HG02938 (cell line): ENCODE results near the gene SGPP2.
"Not testable (repeated sequence)": the region's sequence is repeated elsewhere in the genome, so short reads cannot be mapped to it uniquely, and the experiment has no call there.

Experiments
- ATAC-seq: cut with Tn5 transposase; IDR thresholded peaks from one replicate; pipeline ENCODE4 v1.9.1; 2021; ENCODE audit warnings: mild to moderate bottlenecking, moderate library complexity; ENCODE audit not compliant: unreplicated experiment

The SGPP2 gene, protein sequence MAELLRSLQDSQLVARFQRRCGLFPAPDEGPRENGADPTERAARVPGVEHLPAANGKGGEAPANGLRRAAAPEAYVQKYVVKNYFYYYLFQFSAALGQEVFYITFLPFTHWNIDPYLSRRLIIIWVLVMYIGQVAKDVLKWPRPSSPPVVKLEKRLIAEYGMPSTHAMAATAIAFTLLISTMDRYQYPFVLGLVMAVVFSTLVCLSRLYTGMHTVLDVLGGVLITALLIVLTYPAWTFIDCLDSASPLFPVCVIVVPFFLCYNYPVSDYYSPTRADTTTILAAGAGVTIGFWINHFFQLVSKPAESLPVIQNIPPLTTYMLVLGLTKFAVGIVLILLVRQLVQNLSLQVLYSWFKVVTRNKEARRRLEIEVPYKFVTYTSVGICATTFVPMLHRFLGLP

GRCh38 chr2:222424276-222424728 lies at the start of gene SGPP2:
SGPP2 (plus strand) TSS chr2:222424543; CDS start chr2:222424603, 60 bp downstream.
- ATAC-seq: peak; percentile 21

GRCh38 chr2:222375798-222376197 lies 48.5 kb upstream of the SGPP2 start:
- ATAC-seq: no peak

DNA sequence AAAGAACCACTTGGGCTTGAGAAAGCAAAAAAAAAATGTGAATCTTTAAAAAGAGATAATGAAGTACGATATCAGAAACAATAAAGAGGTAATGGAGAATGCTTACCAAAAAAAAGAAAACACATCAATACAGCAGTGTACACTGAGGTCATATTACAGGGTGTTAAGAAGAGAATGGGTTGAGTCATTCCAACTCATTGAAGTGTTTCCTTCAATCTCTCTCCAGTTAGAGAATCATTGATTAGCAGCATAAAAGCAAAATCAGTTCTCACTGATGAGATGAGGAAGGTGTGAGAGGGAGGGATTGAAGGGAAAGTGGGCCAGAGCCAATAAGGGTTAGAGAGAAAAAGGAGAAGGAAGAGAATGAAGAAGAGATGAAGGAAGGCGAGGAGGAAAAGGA lies 43.9 kb upstream of the SGPP2 start:
- no peak for ATAC-seq

GRCh38 chr2:222381566-222381965 lies 42.8 kb upstream of the SGPP2 start:
- no peak for ATAC-seq

DNA sequence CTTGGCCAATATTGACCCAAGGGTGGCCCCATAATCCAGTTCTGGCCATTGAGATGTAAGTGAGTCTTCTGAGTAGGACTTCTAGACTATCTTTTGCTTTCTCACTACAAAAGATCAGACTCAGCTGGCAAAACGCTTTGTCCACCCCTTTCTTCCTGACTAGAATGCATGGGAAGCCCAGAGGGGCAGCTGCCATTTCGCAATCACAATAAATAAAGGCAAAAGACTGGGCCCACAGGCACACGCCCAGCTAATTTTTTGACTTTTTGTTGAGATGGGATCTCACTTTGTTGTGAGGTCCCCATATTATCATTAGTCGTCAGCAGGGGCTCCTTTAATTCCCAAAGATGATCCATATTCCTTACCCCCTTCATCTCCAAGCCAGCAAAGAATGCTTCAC lies 41.1 kb upstream of the SGPP2 start:
- no peak for ATAC-seq

DNA sequence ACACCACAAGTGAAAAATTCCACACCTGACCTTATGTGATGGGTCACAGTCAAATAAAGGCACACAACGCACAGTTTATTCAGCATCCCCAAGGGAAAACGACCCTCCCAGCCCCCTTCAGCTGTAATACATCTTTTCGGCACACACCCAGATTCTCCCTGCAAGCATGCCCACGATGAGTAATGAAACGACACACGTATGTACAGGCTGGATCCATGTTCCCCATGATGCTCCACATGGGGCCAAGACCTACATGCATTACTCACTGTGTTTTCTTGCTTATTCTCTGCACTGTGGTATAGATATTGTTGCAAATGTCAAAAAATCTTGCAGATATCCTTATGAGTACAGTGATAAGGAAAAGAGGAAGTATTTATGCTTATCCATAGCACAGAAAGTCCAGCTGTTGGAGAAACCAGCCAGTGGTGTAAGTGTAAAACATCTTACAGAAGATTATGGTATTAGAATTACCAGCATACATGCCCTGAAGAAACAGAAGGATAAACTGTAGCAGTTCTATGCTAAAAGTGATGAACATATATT lies 32.5 kb upstream of the SGPP2 start:
- ATAC-seq: no peak

GRCh38 chr2:222393733-222394267 lies 30.5 kb upstream of the SGPP2 start:
- ATAC-seq: no peak

DNA sequence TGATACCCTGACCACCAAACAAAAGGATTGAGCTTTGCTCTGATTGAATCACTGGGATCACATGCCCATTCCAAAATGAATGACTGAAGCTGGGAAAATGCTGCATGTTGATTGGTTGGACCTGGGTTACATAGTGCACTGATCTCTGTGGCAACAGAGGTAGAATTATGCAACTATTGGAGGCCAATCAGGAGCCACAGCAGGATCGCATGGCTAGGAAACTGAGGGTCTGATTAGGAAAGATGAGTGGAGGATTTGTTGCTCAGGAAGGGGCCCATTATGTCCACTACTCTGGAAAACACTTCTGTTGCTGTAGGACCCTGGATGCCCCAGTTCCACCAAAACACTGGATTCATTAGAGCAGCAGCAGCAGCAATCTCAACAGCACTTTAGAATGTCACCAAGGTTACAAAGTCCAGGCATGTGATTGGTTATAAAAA lies 25.9 kb upstream of the SGPP2 start:
- ATAC-seq: no peak

DNA sequence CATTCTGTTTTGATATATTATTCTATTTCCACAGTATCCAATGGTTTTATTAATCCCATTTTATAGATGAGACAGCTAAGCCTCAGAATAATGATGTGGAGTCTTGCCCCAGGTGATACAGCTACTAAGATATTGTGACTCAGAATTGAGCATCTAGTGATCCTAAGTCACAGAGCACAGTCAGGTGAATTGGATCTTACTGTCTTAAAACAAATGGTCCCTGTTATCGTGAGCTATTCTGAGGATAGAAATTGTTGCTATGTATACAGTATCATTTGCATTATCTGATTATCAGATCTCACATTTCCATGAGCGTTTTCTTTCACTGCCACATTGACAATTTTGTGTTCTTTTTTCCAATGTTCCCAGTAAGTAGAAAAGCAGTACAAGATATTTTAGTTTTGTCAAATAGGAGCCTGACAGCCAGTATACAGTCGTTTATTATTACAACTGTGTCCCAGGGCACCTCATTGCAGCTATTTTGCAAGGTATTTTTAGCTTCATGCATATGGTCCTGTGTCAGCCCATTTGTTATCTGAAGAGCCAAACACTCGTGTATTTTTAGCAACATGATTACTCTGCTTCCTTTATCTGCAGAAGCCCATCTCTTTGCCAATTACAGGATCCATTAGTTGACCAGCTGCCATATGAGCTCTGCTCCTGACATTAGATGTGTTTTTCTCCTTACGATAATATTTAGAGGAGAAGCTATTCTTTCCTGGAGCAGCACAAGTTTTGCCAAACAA lies 25.1 kb upstream of the SGPP2 start:
- no peak for ATAC-seq

DNA sequence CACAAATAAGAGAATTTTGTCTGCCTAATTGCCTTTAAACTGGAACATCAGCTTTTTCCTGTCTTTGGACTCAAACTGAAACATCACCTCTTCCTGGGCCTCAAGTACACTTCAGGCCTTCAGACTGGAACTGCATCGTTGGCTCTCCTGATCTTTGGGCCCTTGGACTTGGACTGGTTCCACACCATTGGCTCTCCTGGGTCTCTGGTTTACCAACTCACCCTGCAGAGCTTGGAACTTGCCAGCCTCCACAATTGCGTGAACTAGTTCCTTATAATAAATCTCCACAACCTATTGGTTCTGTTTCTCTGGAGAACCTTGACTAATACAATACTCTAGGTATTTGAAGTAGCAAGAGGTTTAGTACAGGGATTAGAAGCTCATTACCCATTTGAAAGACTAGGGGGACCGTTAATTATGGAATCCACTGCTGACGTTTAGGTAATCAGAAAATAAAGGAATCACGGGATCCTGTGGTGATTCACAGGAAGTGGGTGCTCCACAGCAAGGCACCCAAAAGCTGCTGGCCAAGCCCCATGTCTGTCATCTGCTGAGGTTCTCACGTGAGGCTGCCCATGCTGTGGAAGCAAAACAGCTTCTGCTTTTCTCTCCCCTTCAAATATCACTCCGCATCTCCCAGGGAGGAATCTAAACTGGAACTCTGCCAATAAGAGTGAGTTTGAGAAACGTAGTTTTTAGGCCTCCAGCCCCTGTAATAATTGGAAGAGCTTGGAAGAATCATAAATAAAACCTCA lies 20.0 kb upstream of the SGPP2 start:
- ATAC-seq: no peak

- no peak for ATAC-seq
Measured at GRCh38 chr2:222408684-222409083, 15.7 kb upstream of the SGPP2 start.

DNA sequence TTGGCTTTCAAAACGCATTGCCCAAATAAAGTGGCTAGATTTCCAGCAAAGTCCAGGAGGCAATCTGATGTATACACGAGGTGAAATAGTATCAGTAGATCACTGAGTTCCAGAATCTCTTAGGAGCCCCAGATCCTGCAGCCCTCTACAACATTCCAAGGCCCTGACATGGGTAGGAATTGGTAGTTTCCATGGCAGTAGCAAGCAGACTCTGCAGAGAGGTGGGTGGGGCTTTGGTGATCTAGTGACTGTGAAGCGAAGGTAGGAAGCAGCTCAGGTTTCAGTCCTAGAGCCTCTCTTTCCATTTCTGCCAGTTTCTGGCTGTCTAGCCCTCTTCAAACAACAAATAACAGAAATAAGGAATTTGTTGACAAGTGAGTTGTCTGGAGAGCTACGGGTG lies 13.8 kb upstream of the SGPP2 start:
- no peak for ATAC-seq

DNA sequence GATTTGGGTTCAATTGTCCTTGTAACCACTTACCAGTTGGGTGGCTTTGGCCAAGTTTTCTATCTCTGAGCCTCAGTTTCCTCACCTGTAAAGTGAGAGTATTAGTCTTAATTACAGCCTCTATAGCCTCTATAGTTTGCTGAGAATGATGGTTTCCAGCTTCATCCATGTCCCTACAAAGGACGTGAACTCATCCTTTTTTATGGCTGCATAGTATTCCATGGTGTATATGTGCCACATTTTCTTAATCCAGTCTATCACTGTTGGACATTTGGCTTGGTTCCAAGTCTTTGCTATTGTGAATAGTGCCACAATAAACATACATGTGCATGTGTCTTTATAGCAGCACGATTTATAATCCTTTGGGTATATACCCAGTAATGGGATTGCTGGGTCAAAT lies 12.0 kb upstream of the SGPP2 start:
- not testable (repeated sequence) for ATAC-seq

- no peak for ATAC-seq
Measured at GRCh38 chr2:222413295-222413911, 10.9 kb upstream of the SGPP2 start.

- no peak for ATAC-seq
Measured at GRCh38 chr2:222418739-222419138, 5.6 kb upstream of the SGPP2 start.

DNA sequence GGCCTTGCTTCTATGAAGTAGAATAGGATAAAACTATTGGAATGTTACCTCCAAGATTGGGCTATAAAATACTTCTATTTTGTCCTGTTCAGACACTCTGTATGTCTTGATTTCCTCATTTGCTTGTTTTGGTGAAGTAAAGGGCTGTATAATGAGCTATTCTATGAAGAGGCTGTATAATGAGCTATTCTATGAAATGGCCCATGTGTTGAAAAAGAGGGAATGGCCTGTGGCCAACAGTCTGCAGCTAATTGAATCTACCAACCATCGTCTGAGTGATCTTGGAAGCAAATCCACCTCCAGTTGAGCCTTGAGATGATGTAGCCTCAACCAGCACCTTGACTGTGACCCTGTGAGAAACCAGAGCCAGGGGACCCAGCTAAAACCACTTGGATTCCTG lies 3.8 kb upstream of the SGPP2 start:
- no peak for ATAC-seq

DNA sequence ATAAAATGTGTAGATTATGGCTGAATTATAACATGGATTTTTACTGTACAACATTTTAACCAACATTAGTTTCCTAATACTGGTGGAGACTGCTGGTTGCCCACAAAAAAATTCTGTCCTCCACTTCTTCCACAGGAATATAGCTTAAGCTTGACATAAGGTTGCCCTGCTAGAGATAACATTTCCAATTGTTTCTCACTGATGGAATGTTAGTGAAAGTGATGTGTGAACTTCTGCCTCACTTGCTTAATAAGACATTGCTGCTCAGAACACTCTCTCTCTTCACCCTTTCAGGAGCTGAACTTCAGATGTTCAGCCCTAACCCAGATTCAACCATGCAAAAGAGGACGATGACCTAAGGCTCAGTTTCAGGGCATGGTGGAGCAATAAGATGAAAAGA lies 2.7 kb upstream of the SGPP2 start:
- no peak for ATAC-seq

- ATAC-seq: no peak
Measured at GRCh38 chr2:222423186-222423585, 1.2 kb upstream of the SGPP2 start.

DNA sequence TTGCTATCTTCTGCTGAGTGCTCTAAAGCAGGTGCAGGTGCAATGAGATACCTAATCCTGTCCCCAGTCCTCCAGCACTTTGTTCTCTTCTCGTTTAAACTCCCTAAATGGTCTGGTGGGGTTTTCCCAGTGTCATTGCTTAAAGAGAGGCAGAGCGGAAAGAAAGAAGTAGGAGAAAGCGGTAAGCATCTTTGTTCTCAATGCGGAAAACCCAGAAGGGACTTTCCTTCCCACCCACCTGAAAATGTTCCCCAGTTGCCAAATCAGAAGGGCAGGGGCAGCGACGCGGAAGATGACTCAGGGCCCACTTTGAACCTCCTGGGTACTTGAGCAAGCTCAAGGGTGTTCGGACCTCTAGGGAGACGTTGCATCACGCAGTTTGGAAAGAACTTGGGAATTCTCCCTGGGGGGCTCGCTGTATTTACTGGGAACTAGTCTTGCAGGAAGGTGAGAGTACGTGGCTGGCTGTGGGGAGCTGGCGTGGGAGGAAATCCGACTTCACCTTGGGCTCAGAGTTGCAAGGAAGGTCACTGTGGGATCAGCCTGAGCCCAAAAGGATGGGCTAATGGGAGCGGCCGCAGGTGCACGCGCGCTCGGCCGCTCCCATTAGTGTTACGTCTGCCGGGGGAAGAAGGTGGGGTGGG lies 589 bp upstream of the SGPP2 start:
- ATAC-seq: peak; percentile 3
